ENCODE measurements around the gene SH3PXD2A.

The SH3PXD2A gene

DNA sequence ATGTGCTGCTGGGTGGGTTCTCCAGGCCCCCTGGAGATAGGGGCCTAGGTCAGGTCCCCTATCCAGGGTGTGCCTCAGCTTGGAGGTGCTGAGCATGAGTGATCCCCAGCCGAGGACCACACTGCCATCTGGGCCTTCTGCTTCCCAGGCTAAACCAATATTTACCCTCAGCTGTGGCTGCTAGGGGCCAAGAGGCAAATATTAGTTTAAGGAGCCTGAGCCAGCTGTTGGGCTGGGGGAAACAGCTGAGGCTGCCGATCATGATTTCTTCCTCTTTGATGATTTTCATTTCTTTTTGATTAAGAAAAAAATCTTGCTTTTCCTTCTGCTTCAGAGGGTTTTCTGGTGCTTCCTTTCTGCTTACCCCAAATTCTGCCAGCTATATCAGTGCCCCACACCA lies 278.5 kb downstream of the SH3PXD2A start:
- TF ChIP-seq, protein P1, sequence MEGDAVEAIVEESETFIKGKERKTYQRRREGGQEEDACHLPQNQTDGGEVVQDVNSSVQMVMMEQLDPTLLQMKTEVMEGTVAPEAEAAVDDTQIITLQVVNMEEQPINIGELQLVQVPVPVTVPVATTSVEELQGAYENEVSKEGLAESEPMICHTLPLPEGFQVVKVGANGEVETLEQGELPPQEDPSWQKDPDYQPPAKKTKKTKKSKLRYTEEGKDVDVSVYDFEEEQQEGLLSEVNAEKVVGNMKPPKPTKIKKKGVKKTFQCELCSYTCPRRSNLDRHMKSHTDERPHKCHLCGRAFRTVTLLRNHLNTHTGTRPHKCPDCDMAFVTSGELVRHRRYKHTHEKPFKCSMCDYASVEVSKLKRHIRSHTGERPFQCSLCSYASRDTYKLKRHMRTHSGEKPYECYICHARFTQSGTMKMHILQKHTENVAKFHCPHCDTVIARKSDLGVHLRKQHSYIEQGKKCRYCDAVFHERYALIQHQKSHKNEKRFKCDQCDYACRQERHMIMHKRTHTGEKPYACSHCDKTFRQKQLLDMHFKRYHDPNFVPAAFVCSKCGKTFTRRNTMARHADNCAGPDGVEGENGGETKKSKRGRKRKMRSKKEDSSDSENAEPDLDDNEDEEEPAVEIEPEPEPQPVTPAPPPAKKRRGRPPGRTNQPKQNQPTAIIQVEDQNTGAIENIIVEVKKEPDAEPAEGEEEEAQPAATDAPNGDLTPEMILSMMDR (IDR thresholded peaks at IDR 0.05), result no peak
- Histone ChIP-seq H3K4me3 (ENCODE audit: low read depth in 1 of 2, low read length in 1 of 2) (no peak overlapping the region), H3K9me3 (no peaks in the 10 kb centered on the region), H3K36me3 (no peaks in the 10 kb centered on the region), H3K27ac (no peak overlapping the region), H3K27me3 (peaks cover 8% of the 10 kb centered on the region), H3K4me1 (ENCODE audit: control insufficient read depth in 1 of 2, insufficient read depth in 1 of 2, low read depth in 1 of 2, low read length in 1 of 2) (no peaks in the 10 kb centered on the region)

DNA sequence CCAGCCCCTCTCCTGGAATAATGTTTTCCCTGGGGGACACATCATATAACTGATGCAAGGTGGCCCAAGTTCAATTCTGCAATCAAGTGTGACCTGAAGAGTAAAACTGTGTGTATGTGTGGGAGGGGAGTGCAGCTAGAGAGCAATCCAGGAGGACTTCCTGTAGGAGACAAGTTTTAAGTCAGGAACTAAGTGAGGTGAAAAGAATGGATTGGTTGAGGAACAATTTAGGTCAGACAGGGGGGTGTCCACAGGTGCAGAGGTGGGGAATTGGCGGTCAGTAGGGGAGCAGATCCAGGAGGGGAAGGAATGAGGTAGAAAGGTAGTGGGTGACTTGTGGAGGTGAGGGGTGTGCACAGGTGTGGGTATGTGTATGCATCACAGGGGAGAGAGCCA lies 279.3 kb downstream of the SH3PXD2A start:
- H3K4me1 ChIP-seq (ENCODE audit: control insufficient read depth in 1 of 2, insufficient read depth in 1 of 2, low read depth in 1 of 2, low read length in 1 of 2), result no peaks in the 10 kb centered on the region
- H3K4me3 ChIP-seq (ENCODE audit: low read depth in 1 of 2, low read length in 1 of 2), result no peak overlapping the region
- H3K9me3 ChIP-seq, result no peaks in the 10 kb centered on the region
- peaks cover 7% of the 10 kb centered on the region for H3K27me3 ChIP-seq
- no peak overlapping the region for H3K27ac ChIP-seq
- TF ChIP-seq, protein P1 (IDR thresholded peaks at IDR 0.05), result no peak
- no peaks in the 10 kb centered on the region for H3K36me3 ChIP-seq

DNA sequence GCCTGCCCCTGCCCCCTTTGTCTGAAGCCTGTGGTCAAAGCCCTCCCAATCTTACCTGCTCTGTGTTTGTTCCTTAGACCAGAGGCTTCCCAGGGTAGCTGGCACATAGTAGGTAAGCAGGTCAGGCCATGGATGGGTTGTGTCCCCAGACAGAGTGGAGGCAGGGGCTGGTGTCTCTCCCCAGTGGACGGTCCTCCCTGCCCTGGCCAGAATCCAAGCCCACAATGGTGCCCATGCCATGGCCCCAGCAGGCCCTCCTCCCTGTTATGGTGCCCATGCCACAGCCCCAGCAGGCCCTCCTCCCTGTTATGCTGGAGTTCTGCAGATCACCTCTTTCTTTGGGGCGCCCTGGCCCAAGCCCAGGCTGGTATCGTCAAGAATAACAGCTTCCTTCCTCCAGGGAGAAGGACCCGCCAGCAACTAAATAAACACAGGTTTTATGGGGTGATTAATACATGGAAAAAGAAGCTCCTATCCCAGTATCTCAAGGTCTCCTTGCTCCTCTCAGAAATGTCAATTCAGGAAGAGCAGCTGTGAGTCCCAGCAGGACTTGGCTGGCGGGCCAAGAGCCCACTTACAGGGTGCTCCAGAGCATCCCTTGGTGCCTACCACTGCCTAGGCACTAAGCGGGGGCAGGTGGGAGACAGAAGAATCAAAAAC lies 279.8 kb downstream of the SH3PXD2A start:
- no peaks in the 10 kb centered on the region for H3K4me1 ChIP-seq (ENCODE audit: control insufficient read depth in 1 of 2, insufficient read depth in 1 of 2, low read depth in 1 of 2, low read length in 1 of 2)
- H3K4me3 ChIP-seq (ENCODE audit: low read depth in 1 of 2, low read length in 1 of 2), result no peak overlapping the region
- H3K27ac ChIP-seq, result no peak overlapping the region
- H3K9me3 ChIP-seq, result no peaks in the 10 kb centered on the region
- H3K36me3 ChIP-seq, result no peaks in the 10 kb centered on the region
- TF ChIP-seq, protein P1 (IDR thresholded peaks at IDR 0.05), result no peak
- peaks cover 7% of the 10 kb centered on the region for H3K27me3 ChIP-seq

DNA sequence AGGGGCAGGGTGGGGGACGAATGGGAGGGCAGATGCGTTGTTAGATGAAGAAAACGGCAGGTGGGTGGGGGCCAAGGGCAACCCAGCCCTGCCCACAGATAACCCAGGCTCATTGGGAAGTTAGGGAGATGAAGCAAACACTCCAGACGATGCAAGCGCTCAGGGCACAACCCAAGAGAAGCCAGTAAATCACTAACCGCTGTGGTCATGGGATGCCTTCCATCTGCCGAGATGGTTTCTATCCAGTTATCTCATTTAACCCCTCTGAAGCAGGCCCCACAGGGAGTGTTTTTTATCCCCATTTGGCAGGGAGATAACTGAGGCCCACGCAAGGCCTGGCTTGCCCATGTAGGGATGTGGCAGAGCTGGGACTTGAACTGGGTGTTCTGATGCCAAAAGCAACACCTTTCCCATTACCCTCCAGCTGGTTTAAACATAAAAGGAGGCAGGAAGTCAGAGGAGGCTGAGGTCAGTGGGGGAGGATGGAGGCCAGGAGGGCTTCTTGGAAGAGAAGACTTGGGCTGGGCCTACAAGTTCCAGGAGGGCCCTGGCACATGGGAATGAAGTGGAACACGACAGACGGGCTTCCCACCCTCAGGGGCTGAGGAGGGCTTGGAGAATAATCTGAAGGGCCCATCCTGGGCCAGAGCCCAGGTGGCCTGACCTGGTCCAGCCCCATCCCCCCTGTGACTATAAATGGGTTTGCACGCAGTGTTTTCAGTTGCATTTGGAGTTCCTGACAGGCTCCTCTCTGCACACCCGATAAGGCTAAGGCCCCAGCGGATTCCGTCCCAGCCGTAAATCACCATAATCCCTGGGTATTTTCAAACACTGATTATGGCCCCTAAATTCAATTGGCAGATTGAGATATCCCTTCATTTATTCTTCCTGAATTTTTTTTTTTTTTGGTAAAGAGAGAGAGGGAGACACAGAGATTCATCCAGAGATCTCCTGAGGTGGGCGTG lies 281.0 kb downstream of the SH3PXD2A start:
- Histone ChIP-seq H3K4me1 (ENCODE audit: control insufficient read depth in 1 of 2, insufficient read depth in 1 of 2, low read depth in 1 of 2, low read length in 1 of 2) (no peaks in the 10 kb centered on the region), H3K4me3 (ENCODE audit: low read depth in 1 of 2, low read length in 1 of 2) (no peak overlapping the region), H3K27me3 (peaks cover 7% of the 10 kb centered on the region), H3K9me3 (no peaks in the 10 kb centered on the region), H3K36me3 (no peaks in the 10 kb centered on the region), H3K27ac (no peak overlapping the region)
- TF ChIP-seq, protein P1 (IDR thresholded peaks at IDR 0.05), result no peak

DNA sequence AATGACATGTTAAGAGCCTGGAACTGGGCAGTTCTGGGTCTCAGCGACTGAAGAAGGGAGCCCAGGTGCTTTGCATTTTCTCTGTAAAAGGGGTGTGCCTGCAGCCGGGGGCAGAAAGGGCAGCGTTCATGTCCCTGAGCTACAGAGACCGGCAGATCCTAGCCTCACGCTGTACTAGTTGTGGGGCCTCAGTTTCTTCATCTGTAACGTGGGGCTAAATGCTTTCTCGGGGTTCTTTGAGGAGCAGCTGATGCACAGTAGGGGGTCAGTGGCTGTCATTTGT lies 282.2 kb downstream of the SH3PXD2A start:
- no peaks in the 10 kb centered on the region for H3K9me3 ChIP-seq
- H3K4me1 ChIP-seq (ENCODE audit: control insufficient read depth in 1 of 2, insufficient read depth in 1 of 2, low read depth in 1 of 2, low read length in 1 of 2), result no peaks in the 10 kb centered on the region
- no peak overlapping the region for H3K4me3 ChIP-seq (ENCODE audit: low read depth in 1 of 2, low read length in 1 of 2)
- H3K36me3 ChIP-seq, result no peaks in the 10 kb centered on the region
- no peaks in the 10 kb centered on the region for H3K27me3 ChIP-seq
- TF ChIP-seq, protein P1 (IDR thresholded peaks at IDR 0.05), result no peak
- H3K27ac ChIP-seq, result no peak overlapping the region

Measured in neutrophil (primary cell).